Measurements from ENCODE around the gene COL23A1. TPM values are rescaled to one million over a fixed set of nuclear protein-coding genes. Genes with fewer than 3 reads are reported as not detected.

The COL23A1 gene
- total RNA-seq, 1 experiment from 2014 or later: not detected

DNA sequence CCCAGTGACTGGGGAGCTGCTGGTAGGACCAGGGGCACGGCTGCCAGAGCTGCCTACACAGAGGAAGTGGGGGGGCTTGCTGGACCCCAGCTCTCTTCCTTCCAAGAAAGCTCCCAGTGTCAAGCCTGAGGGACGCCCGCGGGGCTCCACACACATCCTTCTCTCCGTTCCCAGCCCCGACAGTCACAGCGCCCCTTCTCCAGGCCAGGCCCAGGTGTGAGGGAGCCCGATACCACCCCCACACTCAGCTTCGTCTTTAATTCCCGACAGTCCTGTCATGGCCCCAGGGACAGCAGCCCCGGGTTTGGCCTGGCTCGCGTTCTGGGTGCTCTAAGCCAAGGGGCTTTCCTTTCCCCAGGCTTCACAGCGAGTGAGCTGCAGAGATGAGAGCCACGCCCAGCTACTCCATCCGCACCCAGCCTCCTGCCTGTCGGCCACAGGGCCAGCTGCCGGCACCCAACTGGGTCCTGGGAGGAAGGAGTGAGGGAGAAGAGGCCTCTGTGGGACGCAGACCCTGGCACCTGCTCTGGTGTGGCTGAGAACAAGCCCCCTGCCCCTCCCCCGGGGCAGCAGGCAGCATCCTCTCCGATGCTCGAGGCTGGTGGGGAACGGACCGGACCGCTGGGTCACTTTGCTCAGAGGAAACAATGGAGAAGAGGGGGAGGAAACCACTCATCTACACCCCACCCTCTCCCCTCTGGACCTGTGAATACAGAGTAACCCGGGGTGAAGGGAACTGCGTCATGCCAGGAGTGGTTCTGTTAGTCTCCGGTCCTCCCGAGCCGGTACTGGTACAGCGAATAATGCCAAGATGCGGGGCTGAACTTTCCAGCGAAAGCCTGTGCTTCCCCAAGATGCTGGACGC is 303.7 kb downstream of the COL23A1 start:
- DNase-seq (ENCODE audit: low spot score): no peak

DNA sequence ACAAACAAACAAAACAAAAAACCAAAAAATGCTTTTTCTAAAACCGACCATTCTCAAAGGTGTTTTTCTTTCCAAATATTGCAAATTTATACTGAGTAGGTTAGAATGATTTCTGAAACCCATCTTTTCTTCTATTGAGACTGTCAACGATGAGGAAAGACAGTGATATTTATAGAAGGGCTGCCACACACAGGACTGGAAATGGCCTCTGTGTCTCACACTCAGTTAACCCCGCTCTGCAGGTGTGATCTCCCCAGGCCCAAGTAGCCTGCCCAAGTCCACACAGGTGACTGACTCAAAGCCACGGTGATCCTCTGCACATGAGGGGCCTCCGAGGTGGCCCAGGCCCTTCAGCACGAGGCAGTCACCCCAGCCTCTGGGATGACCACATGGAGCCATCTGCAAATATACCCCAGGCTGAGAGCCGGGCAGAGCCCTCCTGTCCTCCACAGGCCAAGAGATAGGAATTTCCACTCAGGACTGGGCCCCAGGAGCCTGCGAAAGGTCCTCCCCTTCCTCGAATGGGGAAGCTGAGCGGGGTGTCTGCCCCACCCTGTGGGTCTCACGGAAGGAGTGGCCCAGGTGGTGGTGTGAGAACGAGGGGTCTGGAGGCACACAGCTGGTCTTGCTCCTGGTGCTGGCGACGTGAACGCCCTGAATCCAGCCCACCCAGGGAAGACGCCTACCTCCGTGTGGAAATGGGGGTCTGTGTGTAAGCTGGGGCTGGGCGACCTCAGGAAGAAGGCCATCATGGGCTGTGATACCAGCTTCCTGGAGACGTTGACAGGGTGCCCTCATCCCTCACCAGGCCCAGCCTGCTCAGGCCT is 304.6 kb downstream of the COL23A1 start:
- DNase-seq (ENCODE audit: low spot score): no peak

DNA sequence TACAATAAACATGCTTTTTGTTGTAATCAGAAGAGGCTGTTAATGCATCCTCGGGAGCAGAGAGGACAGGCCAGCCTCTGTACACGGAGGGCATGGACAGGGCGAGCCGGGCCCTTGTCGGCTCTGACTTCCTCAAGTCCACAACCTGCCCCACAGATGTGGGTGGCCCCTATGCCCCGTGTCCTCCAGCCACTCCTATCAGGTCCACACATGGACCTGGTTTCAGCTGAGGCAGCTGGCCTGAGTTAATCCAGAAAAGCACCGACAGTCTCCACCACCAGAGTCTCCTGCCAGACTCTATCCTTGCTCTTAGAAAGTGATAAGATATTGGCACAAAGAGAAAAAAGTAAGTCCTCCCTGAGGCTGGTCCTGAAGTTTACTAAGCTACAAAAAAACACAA is 305.2 kb downstream of the COL23A1 start:
- no peak for DNase-seq (ENCODE audit: low spot score)

DNA sequence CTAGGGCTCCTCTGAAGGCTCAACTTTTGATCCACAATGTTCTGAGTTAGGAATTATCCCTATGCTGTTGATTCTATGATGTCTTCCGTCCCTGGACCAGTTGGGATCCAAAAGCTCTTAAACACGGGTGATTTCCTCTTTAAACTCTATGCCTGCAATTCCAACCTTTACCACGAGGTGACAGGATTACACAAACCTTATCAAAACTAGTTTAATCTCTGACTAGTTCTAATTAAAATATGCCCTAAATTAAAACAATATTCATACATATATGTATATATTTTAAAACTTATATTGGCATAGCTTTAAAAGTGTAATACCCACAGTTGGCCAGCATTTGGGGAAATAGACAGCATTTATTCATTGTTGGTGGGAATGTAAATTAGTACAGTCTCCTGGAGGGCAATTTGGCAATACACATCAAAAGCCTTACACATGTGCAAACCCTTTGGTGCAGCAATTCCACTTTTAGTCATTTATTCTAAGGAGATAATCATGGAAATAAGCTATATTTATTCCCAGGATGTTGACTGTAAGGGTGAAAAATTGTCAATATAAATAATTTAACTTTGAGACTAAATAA is 306.0 kb downstream of the COL23A1 start:
- DNase-seq (ENCODE audit: low spot score): no peak

DNA sequence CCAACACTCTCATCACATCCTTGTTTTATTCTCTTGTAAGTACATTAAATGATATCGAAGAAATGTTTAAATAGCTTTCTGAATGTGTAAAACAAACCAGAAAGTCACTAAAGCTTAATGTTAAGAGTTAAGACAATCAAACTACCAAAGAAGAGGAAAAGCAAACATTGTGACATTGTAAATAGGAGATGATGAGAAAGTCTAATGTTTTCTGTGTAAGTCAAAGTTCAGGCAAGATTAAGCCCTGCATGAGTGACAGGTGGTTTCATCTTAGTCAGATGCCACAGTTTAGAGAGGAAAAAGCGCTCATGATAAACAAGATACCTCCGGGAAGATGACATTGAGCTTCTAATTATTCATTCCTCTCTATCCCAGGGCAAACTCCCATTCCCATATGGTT is 306.7 kb downstream of the COL23A1 start:
- no peak for DNase-seq (ENCODE audit: low spot score)

DNA sequence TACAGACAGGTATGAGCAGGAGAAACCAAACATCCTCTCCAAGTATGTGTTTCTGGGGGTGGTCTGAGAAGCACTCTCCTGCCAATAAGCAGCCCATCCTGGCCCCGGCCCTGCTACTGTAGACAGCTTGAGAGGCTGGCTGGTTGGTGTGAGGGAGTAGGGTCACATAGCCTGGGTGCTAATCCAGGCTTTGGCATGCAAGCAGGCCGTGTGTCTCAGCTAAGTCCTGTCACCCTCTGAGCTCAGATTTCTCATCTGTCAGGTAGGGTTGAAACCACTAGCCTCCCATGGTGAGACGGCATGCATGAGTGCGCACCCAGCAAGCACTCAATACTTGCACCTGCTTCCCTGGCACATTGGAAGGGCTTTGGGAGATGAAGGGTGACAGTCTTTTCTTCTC is 307.8 kb downstream of the COL23A1 start:
- no peak for DNase-seq (ENCODE audit: low spot score)

DNA sequence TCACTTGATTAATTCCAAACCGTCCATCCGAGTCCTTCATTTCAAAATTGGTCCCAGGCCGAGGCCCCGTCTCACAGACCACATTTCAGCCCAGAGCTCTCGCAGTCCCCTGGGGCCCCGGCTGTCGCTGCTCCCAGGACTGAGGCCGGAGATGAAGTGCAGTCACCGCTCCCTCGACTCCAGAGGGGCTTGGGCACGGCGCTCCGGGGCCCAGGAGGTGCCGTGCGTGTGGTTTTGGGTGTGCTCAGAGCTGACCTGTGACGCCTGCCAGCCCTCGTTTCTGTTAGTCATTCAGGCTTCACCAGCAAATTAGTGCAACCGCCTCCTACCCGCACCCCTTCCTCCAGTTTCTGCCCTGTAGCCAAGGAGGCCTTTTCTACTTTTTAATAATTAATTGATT is 308.9 kb downstream of the COL23A1 start:
- no peak for DNase-seq (ENCODE audit: low spot score)

DNA sequence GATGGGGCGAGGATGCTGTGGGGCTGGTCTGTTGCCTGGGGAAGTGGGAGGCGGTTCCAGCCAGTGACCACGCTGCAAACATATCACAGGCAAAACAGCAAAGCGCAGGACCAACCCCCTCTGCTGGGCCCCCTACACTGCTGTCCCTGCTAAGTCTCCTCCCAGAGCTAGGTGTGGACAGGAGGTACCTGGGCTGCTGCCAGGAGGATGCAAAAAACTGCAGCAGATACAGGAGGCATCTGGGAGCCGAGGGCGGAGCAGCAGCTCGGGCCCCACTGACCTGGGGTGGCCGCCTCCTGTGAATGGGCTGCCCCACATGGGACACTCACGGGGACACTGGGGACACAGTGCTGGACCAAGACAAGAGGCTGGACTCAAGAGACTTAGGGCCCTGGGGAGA is 309.6 kb downstream of the COL23A1 start:
- no peak for DNase-seq (ENCODE audit: low spot score)

DNA sequence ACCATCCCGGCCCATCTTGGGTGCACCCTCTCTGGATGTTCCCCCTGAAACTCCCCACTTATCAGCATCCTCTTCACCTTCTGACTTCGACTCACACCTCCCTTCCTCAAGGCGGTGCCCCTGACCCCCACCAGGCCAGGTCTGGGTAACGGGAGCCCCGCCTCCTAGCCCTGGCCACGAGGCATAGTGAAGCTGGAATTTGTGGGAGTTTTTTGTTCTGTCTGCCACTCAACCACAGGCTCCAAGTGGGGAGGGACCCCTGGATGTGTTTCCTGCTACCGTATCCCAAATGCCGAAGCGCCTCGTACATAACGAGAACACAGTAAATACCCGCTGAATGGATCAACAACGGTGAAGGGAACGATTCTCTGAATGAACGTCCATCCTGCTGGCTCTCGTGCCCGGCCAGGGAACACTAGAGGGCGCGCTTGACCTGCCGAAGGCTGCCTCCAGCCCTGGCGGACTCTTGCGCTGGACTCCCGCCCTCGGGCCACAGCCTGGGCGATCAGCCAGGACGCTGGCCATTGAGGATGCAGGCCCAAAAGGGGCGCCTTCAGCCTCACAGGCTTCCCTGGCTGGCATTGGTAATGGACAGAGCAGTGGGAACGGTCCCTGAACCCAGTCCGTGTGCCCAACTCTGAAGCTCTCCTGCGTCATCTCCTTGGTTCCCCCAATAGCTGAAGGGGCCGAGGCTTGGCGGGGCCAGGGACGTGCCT is 310.3 kb downstream of the COL23A1 start:
- DNase-seq (ENCODE audit: low spot score): no peak

DNA sequence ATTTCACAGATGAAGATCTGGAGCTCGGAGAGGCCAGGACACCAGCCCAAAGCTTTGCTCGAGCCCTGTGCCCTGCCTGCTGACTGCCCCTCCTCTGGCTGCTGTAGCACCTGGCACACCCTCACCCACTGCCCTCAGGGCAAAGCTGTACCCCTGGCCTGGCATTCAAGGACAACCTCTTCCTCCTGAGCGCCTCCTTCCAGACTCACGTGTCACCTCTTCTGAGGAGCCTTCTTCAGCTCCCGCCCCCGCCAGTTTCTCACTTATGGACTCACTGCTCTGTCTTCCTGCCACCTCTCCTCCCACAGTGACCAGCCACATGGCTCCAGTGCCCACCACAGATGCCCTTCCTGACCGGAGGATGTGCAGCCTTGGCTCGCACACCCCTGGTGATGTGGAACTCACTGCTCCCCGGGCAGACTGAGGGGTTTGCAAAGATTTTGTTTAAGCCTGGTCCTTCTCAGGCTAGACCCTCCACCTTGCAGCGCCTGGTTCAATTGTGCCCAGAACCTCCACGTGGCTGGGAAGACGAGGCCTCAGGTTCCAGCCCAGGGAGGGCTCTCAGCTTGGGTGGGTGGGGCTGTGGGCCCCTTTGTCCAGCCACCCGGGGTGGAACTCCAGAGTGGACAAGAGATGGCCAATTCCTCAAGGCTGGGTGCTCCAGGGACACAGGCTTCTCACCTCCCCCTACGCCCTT is 311.0 kb downstream of the COL23A1 start:
- no peak for DNase-seq (ENCODE audit: low spot score)

DNA sequence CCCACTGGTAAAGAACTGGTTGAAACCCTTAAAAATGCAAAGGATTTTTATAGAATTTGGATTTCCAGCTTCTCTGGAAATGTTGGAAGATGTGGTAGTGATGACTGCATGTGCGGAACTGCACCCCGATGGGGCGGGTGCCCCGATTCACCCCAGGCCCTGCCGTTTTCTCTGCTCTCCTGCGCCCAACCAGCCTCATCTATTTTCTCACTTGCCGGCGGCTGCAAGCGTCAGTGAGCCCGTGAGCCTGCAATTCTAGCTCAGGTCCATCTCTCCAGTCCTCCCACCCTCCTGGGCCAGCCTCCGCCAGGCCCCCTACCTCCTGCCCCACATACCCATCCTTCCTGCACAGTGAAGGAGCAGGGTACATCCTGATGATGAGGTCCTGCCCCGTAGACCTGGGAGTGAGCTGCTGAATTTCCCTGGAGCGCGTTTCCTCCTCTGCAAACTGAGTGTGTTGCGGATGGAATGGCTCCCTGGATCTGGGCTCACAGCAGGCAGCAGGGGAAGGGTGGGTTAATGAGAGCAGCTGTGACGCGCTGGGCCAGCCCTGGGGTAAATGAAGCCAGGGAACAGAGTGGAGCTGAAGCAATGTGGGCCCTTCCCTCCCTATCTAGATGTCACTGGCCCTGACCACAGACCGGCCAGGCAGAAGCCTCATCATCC is 311.7 kb downstream of the COL23A1 start:
- no peak for DNase-seq (ENCODE audit: low spot score)

DNA sequence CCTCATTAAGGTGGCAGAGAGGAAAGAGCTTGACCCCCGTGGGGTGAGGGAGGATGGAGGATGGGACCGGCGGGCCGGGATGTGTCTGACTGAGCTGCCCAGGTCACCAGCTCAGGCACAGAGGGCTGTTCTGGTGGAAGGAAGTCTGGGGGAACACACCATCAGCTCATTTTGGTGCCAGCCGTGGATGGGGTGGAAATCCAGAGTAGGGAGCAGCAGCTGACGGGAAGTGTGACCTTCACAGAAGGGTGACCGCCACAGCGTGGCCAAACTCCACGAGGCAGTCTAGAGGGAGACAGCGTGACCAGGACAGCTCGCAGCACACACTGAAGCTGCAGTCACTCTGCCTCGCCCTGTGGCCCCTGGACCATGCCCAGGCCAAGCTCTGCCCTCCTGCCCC is 312.3 kb downstream of the COL23A1 start:
- DNase-seq (ENCODE audit: low spot score): no peak

DNA sequence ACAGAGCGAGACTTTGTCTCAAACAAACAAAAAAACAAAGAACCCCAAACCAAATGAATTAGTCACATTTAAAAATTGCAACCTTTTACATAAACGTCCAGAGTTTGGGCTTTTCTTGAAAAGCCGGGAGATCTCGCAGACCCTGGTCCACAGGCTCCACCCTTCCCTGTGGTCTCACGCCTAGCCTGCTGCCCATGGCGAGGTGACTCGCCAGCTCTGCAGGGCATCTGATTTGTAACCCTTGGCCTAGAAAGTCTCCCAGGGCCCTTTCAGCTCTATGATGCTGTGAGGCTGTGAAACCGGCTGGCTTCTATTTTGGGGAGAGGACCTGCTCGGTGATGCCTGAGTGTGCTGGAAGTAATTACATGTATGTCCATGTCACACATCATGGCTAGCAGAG is 312.8 kb downstream of the COL23A1 start:
- DNase-seq (ENCODE audit: low spot score): no peak

DNA sequence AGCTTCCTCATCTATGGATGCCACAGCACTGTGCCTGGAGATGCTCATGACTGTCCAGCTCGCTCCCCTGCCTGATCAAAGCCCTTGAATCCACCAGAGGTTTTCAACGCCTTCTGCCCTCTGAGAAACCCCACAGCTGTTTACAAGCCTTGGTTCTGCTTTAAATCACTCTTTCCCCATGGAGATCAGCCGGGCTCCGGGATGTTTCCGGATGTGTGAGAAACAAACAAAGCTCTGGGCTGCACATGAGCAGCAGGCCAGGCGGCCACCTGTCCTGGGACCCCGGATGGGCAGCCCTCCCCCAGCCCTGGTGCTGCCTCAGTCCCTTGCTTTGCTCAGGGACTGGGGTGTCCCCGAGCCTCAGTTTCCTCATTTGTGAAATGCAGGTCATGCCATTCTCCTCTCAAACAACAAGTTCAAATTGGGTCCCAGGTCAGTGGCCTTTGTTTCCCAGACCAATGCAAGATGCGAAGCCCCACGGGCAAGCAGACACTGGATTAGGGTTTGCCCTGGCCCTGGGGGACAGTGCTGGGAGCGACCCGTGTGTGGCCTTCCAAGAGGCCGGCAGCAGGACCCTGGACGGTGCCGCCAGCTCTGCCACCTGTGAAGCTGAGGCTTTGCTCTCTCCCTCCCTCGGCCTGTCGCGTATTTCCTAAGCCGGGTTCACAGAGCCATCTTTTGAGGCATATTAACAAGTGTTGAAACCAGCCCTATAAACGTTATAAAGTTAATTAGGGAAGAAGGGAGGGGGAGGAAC is 315.2 kb downstream of the COL23A1 start:
- no peak for DNase-seq (ENCODE audit: low spot score)

DNA sequence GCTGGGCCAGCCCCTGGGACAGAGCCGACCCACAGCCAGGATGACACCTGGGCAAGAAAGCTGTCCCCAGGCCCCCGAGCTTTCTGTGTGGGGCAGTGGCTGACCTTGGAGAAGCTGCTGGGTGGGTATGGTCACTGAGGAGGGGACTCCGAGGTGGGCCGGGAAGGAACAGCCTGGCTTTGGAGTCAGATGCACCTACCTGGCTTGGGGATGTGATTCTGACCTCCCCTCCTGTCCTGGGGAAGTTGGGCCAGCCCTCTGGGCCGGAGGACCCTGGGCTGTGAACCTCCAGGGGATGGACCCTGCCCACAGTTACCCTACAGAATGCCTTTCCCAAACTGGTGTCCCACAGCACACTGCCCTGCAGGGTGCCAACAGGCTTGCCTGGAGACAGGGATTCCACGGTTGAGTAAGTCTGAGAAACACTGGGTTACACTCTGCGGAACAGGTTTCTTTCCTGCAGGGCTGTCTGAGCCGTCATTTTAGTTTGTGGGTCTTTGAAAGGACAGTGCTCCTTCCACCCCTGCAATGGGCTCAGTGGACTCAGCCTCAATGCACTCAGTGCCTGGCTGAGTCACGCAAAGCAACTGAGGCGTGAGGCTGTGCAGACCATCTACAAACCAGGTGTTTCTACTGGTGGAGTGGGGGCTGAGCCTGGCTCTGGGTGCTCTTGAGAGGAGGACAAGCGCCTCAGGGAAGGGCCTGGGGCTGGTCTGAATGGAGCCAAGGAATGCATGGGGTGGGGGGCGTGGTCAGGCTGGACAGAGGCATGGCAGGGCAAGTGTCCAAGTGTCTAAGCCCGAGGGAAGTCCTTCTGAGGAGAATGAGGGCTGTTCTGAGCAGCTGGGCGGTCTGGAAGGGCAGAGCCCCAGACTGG is 316.3 kb downstream of the COL23A1 start:
- no peak for DNase-seq (ENCODE audit: low spot score)

DNA sequence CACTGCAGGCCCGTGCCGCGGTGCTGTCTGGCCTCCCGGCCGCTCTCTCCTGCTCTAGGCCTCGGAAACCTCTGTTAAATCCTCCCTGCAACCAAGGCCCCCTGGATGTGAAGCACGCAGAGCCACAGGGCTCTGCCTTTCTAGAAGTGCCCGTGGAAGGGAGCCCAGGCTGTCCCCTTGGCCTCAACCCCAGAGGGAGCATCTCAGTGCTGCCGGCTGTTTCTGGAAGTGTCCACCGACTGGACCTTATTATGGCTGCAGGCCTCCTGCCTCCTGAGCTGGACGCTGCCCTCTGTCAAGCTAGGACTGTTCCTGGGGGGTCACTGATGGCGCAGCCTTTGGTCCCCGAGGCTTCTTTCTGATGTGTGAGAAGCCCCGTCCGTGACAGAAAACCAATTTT is 317.2 kb downstream of the COL23A1 start:
- DNase-seq (ENCODE audit: low spot score): no peak

DNA sequence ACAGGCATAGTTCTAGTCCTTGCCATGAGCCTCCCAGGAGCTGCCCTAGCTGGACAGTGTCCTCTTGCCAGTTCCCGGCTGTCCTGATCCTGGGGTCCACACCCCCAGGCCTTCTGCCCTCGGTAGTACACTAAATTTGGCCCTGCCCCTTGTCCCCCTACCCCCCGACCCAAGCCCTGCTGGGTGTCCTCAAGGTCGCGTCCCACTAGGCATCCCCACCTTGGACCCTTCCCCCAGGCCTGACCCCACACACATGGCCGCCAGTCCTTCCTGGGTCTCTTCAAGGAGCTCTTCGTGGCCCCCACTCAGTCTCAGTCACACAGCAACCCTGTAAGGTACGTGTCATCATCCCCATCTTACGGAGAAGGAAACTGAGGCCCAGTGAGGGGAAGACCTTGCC is 317.6 kb downstream of the COL23A1 start:
- no peak for DNase-seq (ENCODE audit: low spot score)

DNA sequence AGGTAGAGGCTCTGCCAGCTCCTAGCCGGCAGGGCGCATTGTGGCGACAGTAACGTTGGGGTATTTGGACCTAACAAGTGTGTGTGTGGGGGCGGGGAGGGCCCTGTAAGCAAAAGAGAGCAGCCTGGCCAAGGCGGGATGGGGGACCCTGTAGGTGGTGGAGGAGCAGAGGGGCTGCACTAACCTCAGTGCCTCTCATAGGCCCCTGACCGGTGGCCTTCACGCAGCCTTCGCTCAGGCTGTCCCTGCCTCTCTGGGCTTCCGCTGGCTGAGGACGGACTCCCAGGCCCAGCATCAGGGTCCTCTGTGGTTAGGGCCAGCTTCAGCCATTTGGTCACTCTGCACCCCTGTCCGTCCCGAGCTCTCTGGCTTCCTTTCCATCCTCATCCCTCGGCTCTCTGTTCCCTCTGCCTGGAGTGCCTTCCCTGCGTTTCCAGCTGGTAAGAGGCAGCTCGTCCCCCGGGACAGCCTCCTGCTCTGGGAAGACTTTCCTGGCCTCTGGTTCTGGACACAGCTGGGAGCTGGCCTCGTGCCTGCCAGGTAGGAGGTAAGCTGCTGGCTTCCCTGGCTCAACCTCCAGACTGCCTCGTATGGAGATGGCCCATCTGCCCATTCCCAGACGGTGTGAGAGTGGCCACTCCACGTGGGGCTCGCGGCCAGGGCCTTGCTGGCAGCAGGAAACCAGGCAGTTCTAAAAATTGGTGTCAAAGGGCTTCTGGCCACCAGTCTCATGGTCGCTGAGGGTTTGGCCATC is 318.3 kb downstream of the COL23A1 start:
- DNase-seq (ENCODE audit: low spot score): no peak

Data from A172 (cell line).